Activated CD4-positive, CD25-positive, alpha-beta regulatory T cell treated with anti-CD3 and anti-CD28 coated beads, Interleukin-2, amount 50 U/mL, for 16 hours (primary cell): Measurements from ENCODE around the gene ARID5A.
"Not testable (repeated sequence)": the region's sequence is repeated elsewhere in the genome, so short reads cannot be mapped to it uniquely, and the experiment has no call there.

Experiments used
- DNase-seq: peaks from one replicate; pipeline ENCODE4 v3.0.0-alpha.2; 2020; ENCODE audit warnings: low read depth, low spot score

Gene ARID5A

GRCh38 chr2:96536445-96537065, at the start of gene ARID5A:
Gene ARID5A (plus strand): TSS chr2:96536752. CDS start chr2:96536827, 75 bp downstream.
- peak; percentile 88 for DNase-seq

DNA sequence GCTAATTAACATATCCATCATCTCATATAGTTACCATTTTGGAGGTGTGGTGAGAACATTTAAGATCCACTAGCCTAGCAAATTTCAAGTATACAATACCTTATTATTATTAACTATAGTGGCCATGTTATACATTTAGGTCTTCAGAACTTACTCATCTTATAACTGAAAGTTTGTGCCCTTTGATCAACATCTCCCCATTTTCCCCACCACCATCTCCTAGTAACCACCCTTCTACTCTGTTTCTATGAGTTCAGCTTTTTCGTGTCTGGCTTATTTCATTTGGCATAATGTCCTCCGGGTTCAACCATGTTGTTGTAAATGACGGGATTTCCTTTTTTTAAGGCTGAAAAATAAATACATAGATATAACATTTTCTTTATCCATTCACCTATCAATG, 47.3 kb upstream of the ARID5A start:
- no peak for DNase-seq

GRCh38 chr2:96489663-96490062, 46.9 kb upstream of the ARID5A start:
- no peak for DNase-seq

GRCh38 chr2:96491860-96492497, 44.6 kb upstream of the ARID5A start:
- DNase-seq: no peak

GRCh38 chr2:96493072-96493471, 43.5 kb upstream of the ARID5A start:
- no peak for DNase-seq

- no peak for DNase-seq
Observed at GRCh38 chr2:96494188-96494587, 42.4 kb upstream of the ARID5A start.

GRCh38 chr2:96495982-96496629, 40.4 kb upstream of the ARID5A start:
- DNase-seq: no peak

- DNase-seq: no peak
Observed at GRCh38 chr2:96498021-96498431, 38.5 kb upstream of the ARID5A start.

DNA sequence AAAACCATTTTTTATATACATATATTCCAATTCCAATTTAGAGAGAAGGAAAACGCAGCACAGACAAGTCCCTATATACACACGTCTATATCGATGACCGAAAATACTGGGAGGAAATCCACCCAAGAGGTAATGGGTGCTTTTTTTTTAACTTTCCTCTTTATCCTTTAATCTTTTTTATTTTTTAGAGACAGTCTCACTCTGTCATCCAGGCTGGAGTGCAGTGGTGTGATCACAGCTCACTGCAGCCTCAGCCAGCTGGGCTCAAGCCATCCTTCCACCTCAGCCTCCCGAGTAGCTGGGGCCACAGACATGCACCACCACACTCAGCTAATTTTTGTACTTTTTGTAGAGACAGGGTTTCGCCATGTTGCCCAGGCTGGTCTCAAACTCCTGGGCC, 37.9 kb upstream of the ARID5A start:
- not testable (repeated sequence) for DNase-seq

GRCh38 chr2:96499061-96499960, 37.2 kb upstream of the ARID5A start:
- DNase-seq: no peak

- DNase-seq: no peak
Observed at GRCh38 chr2:96500385-96501066, 36.0 kb upstream of the ARID5A start.

DNA sequence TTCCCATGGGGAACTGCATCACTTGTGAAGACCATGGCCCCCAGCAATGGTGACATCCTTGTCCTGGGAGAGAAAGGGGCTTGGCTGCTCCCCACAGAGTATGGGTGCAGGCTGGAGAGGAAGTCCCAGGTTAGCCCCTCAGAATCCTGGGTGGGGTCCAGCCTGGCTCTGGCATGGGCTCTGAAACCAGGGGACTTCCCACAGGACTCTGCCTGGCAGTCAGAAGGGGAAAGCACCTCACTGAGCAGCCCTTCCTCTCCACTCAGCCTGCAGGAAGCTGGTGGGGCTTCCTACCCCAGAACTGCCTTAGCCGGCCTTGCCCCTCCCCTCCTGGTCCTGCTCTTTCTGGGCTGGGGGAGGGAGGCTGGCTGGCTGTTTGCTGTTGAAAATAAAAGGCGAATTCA, 35.1 kb upstream of the ARID5A start:
- no peak for DNase-seq

GRCh38 chr2:96501886-96502810, 34.4 kb upstream of the ARID5A start:
- DNase-seq: no peak

DNA sequence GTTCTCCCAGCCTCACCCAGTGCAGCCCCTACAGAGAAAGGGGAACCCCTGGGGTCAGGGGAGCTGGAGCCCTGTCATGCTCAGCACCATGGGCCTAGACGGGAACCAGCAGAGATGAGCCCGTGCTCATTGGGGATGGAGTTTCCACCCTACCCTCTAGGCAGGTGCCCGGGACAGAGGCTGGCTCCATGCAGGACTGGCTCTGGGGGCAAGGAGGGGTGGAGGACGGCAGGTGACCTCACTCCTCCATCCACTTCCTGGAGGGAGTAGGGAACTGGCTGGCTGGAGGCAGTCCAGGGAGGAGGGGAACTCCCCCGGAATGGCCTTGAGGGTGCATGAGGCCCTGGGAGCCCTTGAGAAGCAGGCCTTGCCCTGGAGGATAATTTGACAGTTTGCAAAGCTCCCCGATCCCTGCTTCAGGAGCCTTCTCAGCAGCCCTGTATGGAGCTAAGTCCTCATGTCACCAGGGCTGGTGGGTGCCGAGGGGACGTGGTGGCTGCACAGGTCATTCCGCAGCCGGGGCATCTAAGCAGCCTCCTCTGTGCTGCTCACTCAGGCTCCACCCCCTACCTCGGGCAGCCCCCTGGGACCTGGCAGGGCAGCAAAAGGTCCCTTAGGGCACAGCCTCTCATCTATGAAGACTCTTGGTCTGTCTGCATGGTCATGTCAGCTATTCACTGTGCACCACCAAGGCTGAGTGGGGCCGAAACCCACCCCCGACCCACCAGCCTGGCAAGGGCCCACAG, 33.5 kb upstream of the ARID5A start:
- DNase-seq: no peak

DNA sequence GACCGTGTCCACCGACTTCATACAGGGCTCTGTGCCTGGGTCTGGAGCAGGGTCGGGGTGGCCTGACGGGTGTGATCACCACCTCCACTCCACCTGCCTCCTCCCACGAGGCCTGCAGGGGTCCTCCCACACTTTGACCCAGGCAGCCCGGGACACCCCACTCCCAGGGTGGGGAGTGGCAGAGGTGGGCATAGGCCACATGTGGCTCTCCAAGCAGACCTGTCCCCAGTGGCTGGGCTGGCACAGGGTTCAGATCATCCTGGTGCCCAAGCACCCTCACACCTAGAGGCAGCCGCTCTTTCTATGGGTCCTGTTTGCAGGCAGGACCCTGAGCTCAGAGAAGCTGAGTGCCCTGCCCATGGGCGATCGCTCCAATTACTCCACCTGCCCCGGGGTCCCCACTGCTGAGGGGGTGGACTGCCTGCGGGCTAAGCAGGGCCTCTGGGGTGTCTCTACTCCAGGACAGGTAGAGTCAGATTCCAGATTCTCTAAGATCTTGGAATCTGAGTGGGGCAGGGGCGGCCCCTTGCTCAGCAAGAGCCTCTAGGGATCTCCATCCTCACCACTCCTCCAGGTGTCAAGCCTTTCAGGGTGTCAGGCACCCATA, 32.8 kb upstream of the ARID5A start:
- DNase-seq: no peak

DNA sequence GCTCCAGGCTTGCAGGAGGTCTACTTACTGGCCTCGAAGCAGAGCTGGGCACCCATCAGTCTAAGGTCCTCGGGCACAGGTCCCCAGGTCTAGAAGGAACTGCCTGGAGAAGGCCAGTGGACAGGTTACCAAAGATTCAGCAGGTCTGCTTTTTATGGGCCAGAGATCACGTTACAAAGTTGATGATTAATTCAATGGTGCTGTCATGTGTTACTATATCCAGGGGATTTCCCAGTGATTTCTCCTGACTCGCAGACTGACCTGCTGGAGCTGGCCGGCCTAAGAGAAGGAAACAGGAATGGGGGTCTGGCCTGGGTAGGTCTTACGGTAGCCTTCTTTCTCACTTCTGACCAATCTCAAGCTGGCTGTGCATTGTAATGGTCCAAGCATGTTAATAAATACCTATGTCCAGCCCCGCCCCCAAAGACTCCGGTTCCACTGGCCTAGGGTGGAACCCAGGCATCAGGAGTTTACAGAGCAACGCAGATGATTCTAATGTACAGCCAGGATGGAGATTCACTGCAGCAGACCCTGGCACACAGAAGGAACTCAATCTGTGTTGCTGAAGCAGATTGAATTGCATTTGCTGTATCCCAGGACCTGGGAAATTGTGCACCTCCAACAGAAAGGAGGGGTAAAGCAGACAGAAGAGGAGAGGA, 31.2 kb upstream of the ARID5A start, which contains the start of gene NEURL3:
NEURL3 (minus strand) TSS at position 127 of the 659 bp plus-strand sequence; CDS start at position 56, 71 bp downstream.
- no peak for DNase-seq

- DNase-seq: no peak
Observed at GRCh38 chr2:96506016-96506906, 30.3 kb upstream of the ARID5A start.

DNA sequence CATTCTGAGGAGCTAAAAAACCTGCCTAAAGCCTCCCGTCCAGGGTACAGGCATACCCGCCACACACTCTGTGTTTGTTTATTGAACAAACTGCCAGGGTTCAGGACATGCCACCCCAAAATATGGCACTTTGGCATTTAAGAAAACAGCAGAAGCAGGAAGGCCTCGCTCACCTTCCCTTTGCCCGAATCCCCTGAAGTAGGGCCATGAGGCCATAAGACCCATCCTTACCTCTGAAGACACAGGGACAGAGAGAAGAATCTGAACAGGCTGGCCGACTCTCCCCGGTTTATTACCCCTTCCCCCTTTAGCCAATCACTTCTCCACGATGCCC, 29.7 kb upstream of the ARID5A start:
- no peak for DNase-seq
